GM19239 (cell line): ENCODE results near the gene FAM53B.
"Not testable (repeated sequence)": the region's sequence is repeated elsewhere in the genome, so short reads cannot be mapped to it uniquely, and the experiment has no call there.

Experiments used
- DNase-seq: peaks from one replicate; pipeline ENCODE4 v3.0.0; 2011; ENCODE audit warnings: low spot score; ENCODE audit not compliant: insufficient read length
- FAIRE-seq: peaks from 2 replicates; lab custom pipeline; 2011; peaks lifted over from hg19 to GRCh38; lab: Jason Lieb, UNC

Gene FAM53B

DNA sequence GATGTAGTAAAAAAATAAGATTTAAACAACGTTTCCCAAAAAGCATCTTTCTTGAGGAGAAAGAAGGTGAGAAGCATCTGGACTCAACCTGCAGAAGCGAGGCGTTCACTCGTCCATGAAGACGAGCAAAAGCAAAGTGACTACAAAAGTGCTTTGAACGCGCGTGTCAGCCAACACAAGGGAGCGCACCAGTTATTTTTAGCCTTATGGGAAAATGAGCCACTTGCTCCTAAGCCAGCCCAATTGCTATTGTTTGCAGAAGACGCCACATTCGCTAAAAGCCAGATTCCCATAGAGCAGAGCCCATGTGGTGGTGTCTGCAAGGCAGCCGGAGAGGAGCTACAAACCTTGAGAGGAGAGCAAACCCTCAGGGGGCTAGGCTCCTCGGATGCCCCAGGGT, 122.5 kb downstream of the FAM53B start:
- no peak for FAIRE-seq
- DNase-seq = no peak

DNA sequence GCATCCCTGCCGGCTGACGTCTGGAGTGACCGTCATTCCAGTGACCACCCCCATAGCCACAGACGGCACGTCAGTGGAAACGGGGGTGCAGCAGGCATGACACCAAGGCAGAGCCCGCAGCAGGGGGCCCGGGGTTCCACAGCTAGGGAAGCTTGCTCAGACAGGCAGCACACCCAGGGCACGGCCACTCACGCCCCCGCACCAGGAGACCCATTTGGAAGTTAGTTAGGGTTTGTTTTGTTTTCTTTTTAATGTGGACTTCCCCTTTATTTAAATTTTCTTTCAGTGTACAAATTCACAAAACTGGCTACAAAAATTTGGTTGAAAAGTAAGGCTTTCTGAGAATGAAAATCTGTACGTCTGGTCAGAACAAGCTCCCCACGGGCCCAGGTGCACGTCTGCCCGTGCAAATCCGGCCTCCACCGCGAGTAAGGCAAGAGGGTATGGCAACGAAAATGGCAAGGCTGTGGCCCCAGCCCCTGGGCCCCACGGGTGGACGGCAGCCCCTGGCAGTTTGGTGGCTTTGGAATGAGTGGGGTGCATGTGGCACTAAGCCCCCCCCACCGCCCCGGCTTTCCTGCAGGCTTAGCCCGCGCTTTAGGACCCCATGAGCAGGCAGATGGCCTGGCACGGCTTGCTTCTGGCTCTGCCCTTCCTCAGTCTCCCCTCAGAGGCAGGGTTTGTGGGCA, 124.2 kb downstream of the FAM53B start:
- FAIRE-seq (peak; percentile 89), DNase-seq (no peak)

DNA sequence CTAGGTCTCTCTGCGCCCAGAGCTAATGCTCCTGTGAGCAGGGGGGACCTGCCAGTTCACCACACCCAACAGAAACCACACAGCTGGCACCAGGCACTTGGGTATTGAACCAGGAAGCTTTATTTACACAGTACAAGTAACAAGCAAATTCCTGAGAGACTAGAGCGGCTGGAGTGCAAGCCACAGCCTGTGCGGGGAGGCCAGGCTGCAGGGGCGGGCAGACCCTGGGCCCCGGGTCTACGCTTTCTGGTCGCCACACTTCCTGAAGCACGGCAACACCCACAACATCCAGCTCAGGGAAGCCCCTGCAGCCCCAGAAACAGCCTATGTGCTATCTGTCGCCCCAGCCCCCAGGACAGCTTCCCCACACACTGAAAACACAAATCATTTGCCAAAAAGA, 125.0 kb downstream of the FAM53B start:
- DNase-seq = no peak
- no peak for FAIRE-seq

DNA sequence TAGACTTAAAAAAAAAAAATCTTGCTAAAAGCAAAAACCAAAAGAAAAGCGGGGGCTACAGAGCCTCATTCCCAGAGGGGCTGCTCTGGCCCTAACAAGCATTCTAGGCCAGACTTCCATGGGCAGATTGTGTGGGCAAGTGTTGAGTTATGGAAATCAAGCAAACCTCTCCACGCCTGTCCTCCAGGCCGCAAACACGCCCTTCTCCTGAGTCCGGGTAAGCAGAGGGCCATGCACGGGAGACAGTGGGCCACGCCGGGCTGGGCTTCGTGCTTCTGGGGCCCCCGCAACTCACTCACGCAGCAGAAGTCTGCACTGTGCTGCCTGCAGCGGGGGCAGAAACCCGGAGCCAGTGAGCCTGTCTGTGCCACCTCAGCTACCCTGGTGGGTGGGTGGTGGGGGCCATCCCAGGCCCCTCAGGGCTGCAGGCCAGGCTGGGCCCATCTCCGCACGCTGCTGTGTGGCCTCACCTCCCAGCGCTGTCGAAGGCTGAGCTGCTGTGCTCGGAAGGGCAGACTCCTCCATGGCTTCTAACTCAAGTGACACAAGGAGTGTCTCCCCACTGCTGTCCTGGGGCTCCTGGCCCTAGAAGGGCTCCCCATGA, 125.6 kb downstream of the FAM53B start:
- FAIRE-seq = no peak
- DNase-seq = no peak

DNA sequence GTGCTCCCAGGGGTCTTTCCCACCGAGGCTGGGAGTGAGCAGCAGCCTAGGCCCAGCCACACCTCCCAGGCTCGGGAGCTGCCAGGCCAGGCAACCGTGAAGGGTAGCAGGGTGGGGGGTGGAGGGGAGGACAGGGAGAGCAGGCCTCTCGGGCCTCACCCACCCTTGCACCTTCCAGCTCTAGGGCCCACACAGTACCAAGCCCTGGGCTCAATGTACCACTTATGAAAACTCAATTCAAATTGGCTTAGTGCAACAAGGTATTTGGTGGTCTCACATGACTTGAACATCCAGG, 127.4 kb downstream of the FAM53B start:
- no peak for DNase-seq
- no peak for FAIRE-seq

DNA sequence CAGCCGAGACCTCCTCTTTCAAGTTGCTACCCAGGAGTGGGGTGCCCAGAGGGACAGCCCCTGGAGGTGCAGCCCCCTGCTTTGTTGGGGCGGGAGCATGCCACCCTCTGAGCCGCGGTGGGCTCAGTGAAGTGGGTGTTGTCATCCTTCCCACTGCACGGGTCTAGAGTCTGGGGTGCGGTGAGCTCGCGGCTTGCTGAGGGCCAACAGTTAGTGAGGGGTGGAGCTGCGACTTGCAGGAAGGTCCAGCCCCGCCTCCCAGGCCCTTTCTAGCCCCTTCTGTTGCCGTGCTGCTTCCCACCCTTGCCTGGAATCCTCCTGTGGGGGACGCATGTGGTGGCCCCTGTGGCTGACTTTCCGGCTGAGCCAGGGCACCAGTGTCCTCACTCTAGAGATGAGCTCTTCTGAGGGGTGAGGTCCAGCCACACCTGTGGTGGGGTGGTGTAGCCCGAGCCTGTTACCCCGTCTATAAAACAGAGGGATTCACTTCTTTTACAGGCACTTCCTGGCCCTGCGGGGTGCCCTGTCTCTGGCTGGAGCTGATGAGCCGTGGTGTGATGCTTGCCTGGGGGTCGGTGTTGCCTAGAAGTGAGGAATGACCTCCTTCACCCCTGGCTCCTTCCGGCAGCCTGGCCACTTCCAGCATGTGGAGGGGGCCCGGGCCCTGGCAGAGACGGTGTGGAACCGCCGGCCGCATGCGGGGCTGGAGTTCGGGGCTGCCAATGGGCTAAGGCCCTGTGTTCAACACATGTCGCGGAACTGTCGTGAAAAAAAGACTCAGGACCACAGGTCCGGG, 127.9 kb downstream of the FAM53B start:
- FAIRE-seq = no peak

DNA sequence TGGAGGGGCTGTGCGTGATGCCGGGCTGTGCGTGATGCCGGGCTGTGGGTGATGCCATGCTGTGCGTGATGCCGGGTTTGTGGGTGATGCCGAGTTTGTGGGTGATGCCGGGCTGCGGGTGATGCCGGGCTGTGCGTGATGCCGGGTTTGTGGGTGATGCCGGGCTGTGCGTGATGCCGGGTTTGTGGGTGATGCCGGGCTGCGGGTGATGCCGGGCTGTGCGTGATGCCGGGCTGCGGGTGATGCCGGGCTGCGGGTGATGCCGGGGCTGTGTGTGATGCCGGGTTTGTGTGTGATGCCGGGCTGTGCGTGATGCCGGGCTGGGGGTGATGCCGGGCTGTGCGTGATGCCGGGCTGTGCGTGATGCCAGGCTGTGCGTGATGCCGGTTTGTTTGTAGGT, 128.9 kb downstream of the FAM53B start:
- FAIRE-seq = no peak
- DNase-seq = no peak

More for the DNA sequence above, 127.9 kb downstream of the FAM53B start:
- no peak for DNase-seq

DNA sequence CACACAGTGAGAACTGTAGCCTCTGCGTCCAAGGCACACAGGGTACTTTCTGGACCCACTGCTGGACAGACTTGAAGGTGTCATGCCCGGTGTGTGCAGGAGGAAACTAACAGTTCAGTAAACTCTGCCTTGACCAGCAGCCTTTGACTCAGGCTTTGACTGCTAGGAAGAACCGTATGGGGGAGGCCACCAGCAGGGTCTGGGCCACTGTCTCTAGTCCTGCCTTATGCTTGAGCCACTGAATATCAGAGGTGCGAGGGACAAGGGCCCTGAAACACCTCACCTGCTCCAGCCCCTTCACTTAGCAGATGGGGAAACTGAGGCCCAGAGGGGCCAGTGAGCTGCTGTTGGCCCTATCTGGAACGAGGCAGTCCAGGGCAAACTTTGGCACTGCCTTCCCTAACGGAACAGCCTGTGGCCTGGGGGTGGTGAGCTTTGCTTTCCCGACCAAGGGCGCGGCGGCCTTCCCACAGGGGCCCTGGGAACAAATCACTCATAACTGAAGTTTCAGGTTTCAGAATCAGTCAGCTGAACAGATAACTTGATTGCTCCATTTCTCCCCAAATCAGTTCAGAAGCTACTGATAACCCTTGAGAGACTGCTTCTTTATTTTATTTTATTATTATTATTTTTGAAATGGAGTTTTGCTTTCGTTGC, 130.0 kb downstream of the FAM53B start:
- no peak for DNase-seq
- peak; percentile 90 for FAIRE-seq

DNA sequence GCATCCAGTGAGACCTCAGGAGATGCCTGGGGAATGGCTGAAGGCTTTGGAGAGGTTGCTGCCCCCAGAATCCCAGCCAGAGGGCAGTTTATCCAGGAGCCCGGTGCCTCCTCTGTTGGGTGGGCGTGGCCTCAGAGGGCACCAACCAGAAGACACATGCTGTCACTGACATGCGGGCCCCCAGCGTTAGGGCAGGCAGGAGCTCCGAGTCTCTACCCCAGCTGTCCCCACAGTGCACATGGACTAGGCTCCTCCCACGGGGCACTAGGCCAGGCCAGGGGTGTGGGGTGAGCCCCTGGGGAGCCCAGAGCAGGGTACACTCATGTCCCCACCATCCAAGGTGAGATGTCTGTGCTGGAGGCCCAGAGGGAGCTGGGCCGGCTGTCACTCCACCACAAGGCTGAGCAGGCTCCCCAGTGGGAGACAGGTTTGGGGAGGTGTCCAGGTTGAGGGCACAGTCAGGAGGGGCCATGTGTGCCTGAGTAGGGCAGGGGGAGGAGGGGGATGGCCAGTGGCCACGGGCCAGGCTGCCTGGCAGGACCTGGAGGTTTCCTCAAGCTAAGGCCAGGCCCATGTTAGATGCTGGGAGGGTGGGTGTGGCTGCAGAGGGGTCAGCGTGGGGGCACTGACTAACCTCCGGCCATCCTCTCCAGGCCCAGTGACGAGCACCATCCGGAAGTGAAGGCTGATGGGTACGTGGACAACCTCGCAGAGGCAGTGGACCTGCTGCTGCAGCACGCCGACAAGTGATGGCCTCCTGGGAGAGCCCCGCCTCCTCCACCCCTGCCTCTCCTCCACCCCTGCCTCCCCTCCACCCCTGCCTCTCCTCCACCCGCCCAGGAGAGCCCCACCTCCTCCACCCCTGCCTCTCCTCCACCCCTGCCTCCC, 131.3 kb downstream of the FAM53B start:
- no peak for DNase-seq
- no peak for FAIRE-seq

DNA sequence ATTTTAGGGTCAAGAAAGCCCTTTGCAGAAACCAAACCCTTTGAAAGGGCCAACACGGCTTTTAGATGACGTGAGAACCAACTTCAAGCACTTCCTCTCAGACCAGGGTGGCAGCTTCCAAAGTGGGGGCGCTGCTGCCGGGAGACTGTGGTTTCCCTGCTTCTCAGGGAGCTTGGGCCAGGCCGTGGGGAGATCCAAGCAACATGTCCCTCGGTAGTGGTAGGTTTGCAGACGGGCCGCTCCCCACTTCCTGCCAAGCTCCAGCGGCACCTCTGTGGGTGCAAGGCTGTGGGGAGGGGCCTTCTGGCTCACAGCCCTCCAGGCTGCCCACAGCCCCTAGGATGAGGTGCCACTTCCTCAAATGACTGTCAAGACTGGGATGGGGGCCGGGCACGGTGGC, 132.4 kb downstream of the FAM53B start:
- FAIRE-seq = peak; percentile 76
- DNase-seq = no peak

DNA sequence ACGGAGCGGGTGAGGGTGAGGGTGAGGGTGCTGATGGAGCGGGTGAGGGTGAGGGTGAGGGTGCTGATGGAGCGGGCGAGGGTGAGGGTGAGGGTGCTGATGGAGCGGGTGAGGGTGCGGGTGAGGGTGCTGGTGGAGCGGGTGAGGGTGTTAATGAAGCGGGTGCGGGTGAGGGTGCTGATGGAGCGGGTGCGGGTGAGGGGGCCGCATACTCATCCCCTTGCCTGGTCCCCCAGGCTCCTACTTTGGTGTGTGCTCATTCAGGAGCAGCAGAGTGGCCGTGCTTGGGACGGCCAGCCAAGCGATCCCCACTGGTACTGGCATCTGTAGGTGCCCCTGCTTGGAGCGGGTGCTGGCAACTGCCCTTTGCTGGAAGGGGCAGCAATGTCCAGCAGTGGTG, 133.3 kb downstream of the FAM53B start:
- not testable (repeated sequence) for FAIRE-seq, DNase-seq

DNA sequence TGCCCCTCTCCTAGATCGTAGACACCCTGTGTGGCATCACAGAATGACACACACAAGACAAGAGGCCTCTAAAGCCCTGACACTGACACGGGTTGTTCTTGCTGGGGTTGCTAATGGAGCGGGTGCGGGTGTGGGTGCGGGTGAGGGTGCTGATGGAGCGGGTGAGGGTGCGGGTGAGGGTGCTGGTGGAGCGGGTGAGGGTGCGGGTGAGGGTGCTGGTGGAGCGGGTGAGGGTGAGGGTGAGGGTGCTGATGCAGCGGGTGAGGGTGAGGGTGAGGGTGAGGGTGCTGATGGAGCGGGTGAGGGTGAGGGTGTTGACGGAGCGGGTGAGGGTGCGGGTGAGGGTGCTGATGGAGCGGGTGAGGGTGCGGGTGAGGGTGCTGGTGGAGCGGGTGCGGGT, 134.0 kb downstream of the FAM53B start:
- DNase-seq, FAIRE-seq: not testable (repeated sequence)

DNA sequence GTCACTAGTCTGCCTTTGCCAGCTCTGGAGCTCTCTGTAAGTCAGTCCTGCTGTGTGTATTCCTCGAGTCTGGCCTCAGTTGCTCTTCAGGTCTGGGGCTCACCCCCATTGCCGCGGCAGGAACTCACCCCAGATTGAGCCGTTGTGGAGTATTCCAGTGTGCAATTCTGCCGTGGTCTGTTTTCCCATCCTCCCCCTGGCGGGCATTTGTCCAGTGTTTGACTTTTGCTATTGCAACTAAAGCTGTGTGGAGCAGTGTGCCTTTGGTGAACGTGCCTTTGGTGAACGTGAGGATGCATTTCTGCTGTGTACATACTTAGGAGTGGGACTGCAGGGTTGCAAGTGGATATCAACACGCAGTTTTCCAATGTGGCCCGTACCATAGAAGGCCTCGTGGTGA, 134.5 kb downstream of the FAM53B start:
- DNase-seq = no peak
- no peak for FAIRE-seq

DNA sequence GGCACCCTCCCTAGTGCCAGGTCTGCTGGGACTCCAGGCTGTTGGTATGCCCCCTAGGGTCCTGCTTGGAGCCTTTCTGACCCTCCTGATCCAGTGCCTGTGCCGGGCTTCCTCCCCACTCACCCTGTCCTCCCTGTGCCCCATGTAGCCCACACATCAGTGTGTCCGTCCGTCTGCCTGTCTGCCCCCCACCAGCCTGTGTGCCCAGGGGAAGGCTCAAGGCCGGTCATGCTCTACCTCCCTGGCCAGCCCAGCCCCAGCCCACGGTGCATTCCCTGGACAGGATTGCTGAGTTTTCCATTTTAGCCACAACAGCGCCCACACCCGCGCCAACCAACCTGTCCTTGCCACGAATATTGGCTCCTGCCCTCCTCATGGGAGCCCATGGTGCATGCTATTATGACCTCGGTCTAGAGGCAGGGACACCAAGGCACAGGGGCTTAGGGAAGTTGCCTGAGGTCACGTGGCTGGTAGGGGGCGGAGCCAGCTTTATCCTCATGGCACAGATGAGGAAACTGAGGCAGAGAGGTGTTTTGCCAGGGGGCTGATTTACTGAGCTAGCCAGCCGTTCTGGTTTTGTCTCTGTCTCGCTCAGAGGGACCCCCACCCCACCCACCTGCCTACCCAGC, 136.0 kb downstream of the FAM53B start:
- FAIRE-seq = no peak

DNA sequence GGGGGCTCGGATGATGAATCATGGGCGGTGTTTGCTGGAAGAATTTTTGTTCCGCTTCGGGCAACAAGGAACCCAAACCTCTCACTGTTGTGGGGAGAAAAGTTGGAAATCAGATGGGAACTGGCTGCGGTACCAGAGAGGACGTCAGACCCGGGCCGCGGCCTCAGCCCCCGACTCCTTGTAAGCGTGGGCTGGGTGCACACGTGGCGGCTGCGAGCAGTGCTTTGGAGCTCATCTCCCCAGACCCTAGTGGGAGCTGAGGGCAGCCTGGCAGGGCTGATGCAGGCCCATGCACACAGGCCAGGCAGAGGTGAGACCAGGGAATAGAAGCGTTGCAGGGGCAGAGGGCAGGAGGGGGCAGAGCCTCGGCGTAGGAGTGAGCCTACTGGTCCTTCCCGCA, 136.5 kb downstream of the FAM53B start:
- DNase-seq = no peak
- FAIRE-seq = no peak

More for the DNA sequence above, 136.0 kb downstream of the FAM53B start:
- no peak for DNase-seq

DNA sequence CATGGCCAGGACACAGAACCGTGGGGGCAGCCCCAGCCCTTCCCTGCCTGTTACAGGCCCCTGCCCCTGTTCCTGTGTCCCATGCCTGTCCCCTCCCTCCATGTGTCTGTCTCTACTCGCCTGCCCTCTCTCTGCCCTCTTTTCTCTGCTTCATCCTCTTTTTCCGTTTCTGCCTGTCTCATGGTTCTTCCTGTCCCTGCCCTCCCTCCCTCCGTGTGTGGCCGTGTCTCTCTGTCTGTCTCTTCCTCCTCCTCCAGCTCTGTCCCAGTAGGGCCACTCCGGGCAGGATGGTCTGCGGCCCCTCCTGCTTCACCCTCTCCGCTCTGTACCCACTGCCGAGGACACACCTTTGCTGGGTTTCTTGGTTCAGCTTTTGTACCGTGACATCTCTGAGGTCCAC, 137.4 kb downstream of the FAM53B start:
- no peak for FAIRE-seq

DNA sequence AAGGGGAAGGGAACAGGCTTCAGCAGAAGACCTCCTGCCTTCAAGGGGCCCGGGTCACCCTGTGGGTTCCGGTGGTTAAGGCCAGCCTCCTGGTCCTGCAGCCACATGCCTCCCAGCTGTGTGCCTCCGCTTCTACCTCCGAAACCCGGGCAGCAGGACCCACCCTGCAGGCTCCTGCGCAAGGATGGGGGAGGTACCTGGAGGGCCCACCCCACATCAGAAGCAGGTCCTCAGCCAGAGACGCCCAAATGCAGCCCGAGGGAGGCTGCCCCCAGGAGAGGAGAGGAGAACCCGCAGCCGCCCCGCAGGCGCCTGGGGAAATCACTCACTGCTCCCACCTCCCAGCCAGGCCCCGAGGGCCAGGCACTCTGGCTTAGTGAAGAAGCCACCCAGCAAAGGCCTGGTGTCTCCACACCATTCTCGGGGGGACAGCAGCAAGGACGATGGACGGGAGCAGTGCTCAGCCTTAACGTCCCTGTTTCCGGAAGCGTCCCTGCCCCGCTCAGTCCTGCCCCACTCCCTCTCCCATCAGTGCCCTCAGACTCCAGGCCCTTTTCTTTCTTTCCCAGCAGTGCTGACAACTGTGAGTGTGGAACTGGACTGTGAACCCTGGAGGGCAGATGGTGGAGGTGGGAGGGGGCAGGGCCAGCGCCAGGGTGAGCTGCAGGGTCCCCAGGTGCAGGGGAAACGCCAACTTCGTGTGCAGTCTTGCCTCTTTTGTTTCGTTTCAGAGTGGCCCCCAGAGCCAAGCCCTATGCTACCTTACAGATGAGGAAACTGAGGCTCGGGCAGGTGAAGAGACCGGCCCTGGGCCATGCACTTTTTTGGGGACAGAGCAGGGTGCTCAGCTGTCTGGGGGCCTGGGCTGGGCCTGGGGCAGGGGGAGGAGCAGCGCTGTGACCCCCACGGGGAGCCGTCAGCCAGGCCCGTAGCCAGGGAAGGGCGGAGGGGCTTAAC, 138.0 kb downstream of the FAM53B start:
- DNase-seq (no peak), FAIRE-seq (no peak)

More for the DNA sequence above, 137.4 kb downstream of the FAM53B start:
- no peak for DNase-seq

DNA sequence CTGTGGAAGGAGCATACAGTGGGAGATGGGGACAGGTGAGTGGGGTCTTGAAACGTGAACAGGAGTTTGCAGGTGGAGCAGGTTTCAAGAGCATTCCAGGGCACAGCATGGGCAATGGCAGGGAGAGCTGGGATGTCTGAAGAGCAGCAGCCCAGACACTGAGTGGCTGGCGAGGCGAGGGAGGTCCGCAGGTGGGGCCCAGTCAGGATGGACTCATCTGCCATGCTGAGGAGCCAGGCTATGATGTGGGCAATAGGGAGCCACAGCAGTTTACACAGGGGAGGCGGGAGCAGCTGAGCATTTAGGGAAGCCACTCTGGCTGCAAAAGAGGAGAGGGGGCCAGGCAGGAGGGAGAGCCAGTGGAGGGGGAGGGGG, 138.7 kb downstream of the FAM53B start:
- no peak for FAIRE-seq

DNA sequence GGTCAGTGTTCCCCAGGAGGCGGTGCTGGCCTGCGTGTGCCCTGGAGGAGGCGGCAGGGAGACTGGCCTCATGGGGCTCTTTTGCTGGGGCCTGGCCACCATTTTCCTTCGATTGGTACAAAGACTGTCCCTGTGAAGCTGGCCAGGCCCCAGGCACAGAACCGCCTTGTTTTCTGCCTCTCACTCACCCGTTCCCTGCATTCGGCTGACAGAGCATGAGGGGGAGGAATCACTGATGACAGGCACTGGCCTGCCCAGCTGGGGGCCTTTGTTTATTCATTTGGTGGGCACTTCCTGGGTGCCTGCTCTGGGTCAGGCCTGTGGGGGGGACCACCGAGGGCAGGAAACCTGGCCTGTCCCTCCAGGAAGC, 139.2 kb downstream of the FAM53B start:
- FAIRE-seq = no peak

More for the DNA sequence above, 138.7 kb downstream of the FAM53B start:
- no peak for DNase-seq

More for the DNA sequence above, 139.2 kb downstream of the FAM53B start:
- DNase-seq = no peak
